DLD1 (cell line): ENCODE data around the gene GAS6.

Experiments used
- in situ Hi-C: cut with HindIII; loops from 2 replicates; pipeline ENCODE4 v1.10.0; 2017; ENCODE audit warnings: low sequenced_read_pairs

The GAS6 gene

GRCh38 chr13:113888701-113889330, 24.9 kb upstream of the GAS6 start:
- in situ Hi-C loops, result no loop called here

GRCh38 chr13:113887700-113888201, 23.9 kb upstream of the GAS6 start:
- in situ Hi-C loops, result no loop called here

- in situ Hi-C loops, result no loop called here
Observed at GRCh38 chr13:113886561-113887112, 22.8 kb upstream of the GAS6 start.

- in situ Hi-C loops, result no loop called here
Observed at GRCh38 chr13:113884821-113885220, 20.9 kb upstream of the GAS6 start.

- in situ Hi-C loops, result no loop called here
Observed at GRCh38 chr13:113883921-113884804, 20.3 kb upstream of the GAS6 start.

- in situ Hi-C loops, result no loop called here
Observed at GRCh38 chr13:113883314-113883811, 19.5 kb upstream of the GAS6 start.

GRCh38 chr13:113882716-113883115, 18.8 kb upstream of the GAS6 start:
- in situ Hi-C loops, result no loop called here

- in situ Hi-C loops, result no loop called here
Observed at GRCh38 chr13:113882267-113882630, 18.4 kb upstream of the GAS6 start.

- in situ Hi-C loops, result no loop called here
Observed at GRCh38 chr13:113881614-113882266, 17.9 kb upstream of the GAS6 start.

GRCh38 chr13:113880651-113881611, 17.1 kb upstream of the GAS6 start:
- in situ Hi-C loops, result no loop called here

- in situ Hi-C loops, result no loop called here
Observed at GRCh38 chr13:113879494-113880360, 15.9 kb upstream of the GAS6 start.

GRCh38 chr13:113879017-113879416, 15.1 kb upstream of the GAS6 start:
- in situ Hi-C loops, result no loop called here

- in situ Hi-C loops, result no loop called here
Observed at GRCh38 chr13:113877149-113877990, 13.5 kb upstream of the GAS6 start.

GRCh38 chr13:113876346-113877148, 12.7 kb upstream of the GAS6 start:
- in situ Hi-C loops, result no loop called here

GRCh38 chr13:113875837-113876281, 12.0 kb upstream of the GAS6 start:
- in situ Hi-C loops, result no loop called here

GRCh38 chr13:113875429-113875815, 11.5 kb upstream of the GAS6 start:
- in situ Hi-C loops, result no loop called here
